IMR-90 (cell line): Measurements from ENCODE around the gene UBE2E2. TPM values are rescaled to one million over a fixed set of nuclear protein-coding genes. Genes with fewer than 3 reads are reported as not detected.
"Not testable (repeated sequence)": the region's sequence is repeated elsewhere in the genome, so short reads cannot be mapped to it uniquely, and the experiment has no call there.

Experiments used
- ATAC-seq: fragments of 200-7000 bp; cut with Tn5 transposase; 2 replicates; pipeline ENCODE4 v1.9.1; 2020; ENCODE audit warnings: low read depth, mild to moderate bottlenecking, moderate library complexity
- BruUV-seq: library from RNA; stranded (reverse); fragments of 400-500 nt; replicated peaks from 2 replicates; lab custom pipeline; 2021; lab: Mats Ljungman, UMichigan
- CTCF ChIA-PET: fragments of 300-600 bp; formaldehyde crosslinking; extraction: SDS; loops from one replicate; lab custom pipeline; 2021; ENCODE audit warnings: antibody characterized with exemption; lab: Yijun Ruan, JAX
- POLR2A ChIA-PET: fragments of 300-600 bp; sonication (Branson Sonifier 250); formaldehyde crosslinking; loops from one replicate; lab custom pipeline; 2022; ENCODE audit warnings: antibody characterized with exemption; ENCODE audit not compliant: unreplicated experiment; lab: Charles Lee
- DNase-seq: peaks from one replicate; pipeline ENCODE4 v3.0.0; 2013
- H2AFZ ChIP-seq: replicated peaks from 2 replicates; pipeline ENCODE3; 2013; ENCODE audit warnings: low read length, mild to moderate bottlenecking; ENCODE audit not compliant: poor library complexity
- H2AK5ac ChIP-seq: 2 replicates; pipeline ENCODE4 v1.6.1; 2013; ENCODE audit warnings: low read depth, low read length, inconsistent platforms
- H2AK9ac ChIP-seq: replicated peaks from 2 replicates; pipeline ENCODE3; 2013; ENCODE audit warnings: mild to moderate bottlenecking, low read depth, low read length, moderate library complexity; ENCODE audit not compliant: poor library complexity
- H2BK120ac ChIP-seq: 2 replicates; pipeline ENCODE4 v1.6.1; 2013; ENCODE audit warnings: low read depth, low read length, inconsistent platforms
- H2BK15ac ChIP-seq: 3 replicates; pipeline ENCODE4 v1.6.1; 2013; ENCODE audit warnings: low read depth, low read length, inconsistent platforms
- H2BK20ac ChIP-seq: 2 replicates; pipeline ENCODE4 v1.6.1; 2013; ENCODE audit warnings: low read depth, mild to moderate bottlenecking, inconsistent platforms, low read length, moderate library complexity
- H2BK5ac ChIP-seq: 2 replicates; pipeline ENCODE4 v1.6.1; 2013; ENCODE audit warnings: mild to moderate bottlenecking, low read depth, low read length, inconsistent platforms; ENCODE audit not compliant: poor library complexity, severe bottlenecking
- H3K14ac ChIP-seq: replicated peaks from 2 replicates; pipeline ENCODE4 v1.6.1; 2013; ENCODE audit warnings: low read depth, low read length, inconsistent platforms
- H3K18ac ChIP-seq: 2 replicates; pipeline ENCODE4 v1.6.1; 2013; ENCODE audit warnings: low read depth, low read length, control low read depth
- H3K23ac ChIP-seq: 2 replicates; pipeline ENCODE4 v1.6.1; 2013; ENCODE audit warnings: low read depth, low read length, inconsistent platforms
- H3K27ac ChIP-seq: 2 replicates; pipeline ENCODE4 v1.5.1; 2013; ENCODE audit warnings: mild to moderate bottlenecking, control low read depth, low read length; ENCODE audit not compliant: insufficient read depth
- H3K27me3 ChIP-seq: 2 replicates; pipeline ENCODE4 v1.6.1; 2013; ENCODE audit warnings: low read length; ENCODE audit not compliant: control insufficient read depth, insufficient read depth
- H3K36me3 ChIP-seq: 2 replicates; pipeline ENCODE4 v1.6.1; 2013; ENCODE audit warnings: low read length, mixed read lengths; ENCODE audit not compliant: control insufficient read depth, insufficient read depth
- H3K4ac ChIP-seq: 2 replicates; pipeline ENCODE4 v1.6.1; 2013; ENCODE audit warnings: low read depth, low read length, inconsistent platforms
- H3K4me1 ChIP-seq: 2 replicates; pipeline ENCODE4 v1.6.1; 2013; ENCODE audit warnings: low read length, mixed read lengths; ENCODE audit not compliant: control insufficient read depth, insufficient read depth
- H3K4me2 ChIP-seq: 2 replicates; pipeline ENCODE4 v1.6.1; 2013; ENCODE audit warnings: low read depth, mild to moderate bottlenecking, control low read depth, low read length, moderate library complexity
- H3K4me3 ChIP-seq: 2 replicates; pipeline ENCODE4 v1.5.1; 2013; ENCODE audit warnings: low read depth, mild to moderate bottlenecking, control low read depth, low read length, moderate library complexity; ENCODE audit not compliant: insufficient read depth
- H3K56ac ChIP-seq: 2 replicates; pipeline ENCODE4 v1.6.1; 2013; ENCODE audit warnings: low read length, inconsistent platforms; ENCODE audit not compliant: insufficient read depth; ENCODE audit errors: extremely low read depth
- H3K79me1 ChIP-seq, 2 experiments: 2 replicates each; pipeline ENCODE4 v1.6.1; 2013; ENCODE audit warnings: low read length in 2 of 2, inconsistent platforms in 1 of 2, low read depth in 1 of 2
- H3K9ac ChIP-seq: 2 replicates; pipeline ENCODE4 v1.6.1; 2013; ENCODE audit warnings: low read depth, low read length, control low read depth
- H3K9me1 ChIP-seq: 2 replicates; pipeline ENCODE4 v1.6.1; 2013; ENCODE audit warnings: low read length, inconsistent platforms; ENCODE audit not compliant: insufficient read depth
- H3K9me3 ChIP-seq: 2 replicates; pipeline ENCODE4 v1.6.1; 2013; ENCODE audit warnings: low read length; ENCODE audit not compliant: control insufficient read depth, insufficient read depth
- H4K20me1 ChIP-seq: 2 replicates; pipeline ENCODE4 v1.6.1; 2013; ENCODE audit warnings: low read length, inconsistent platforms; ENCODE audit not compliant: insufficient read depth
- H4K5ac ChIP-seq: 2 replicates; pipeline ENCODE4 v1.6.1; 2013; ENCODE audit warnings: mild to moderate bottlenecking, low read depth, low read length, control low read depth
- H4K8ac ChIP-seq, 2 experiments: 2 replicates each; pipeline ENCODE4 v1.6.1; 2013; ENCODE audit warnings: low read depth in 2 of 2, low read length in 2 of 2, control low read depth in 1 of 2, inconsistent platforms in 1 of 2
- H4K91ac ChIP-seq: 2 replicates; pipeline ENCODE4 v1.6.1; 2013; ENCODE audit warnings: low read depth, low read length, inconsistent platforms; ENCODE audit not compliant: insufficient read depth
- CHD1 ChIP-seq: IDR thresholded peaks from 2 replicates; pipeline ENCODE4 v1.6.1; 2012; ENCODE audit warnings: low read depth, low read length, improper control_type of control experiment
- CTCF ChIP-seq: conservative IDR thresholded peaks from 2 replicates; pipeline ENCODE4 v1.5.1; 2012; ENCODE audit warnings: mild to moderate bottlenecking, low read depth, low read length, improper control_type of control experiment
- NFE2L2 ChIP-seq: fragments of 150-350 bp; IDR thresholded peaks from 2 replicates; pipeline ENCODE4 v1.6.1; 2016; ENCODE audit warnings: low read depth, mild to moderate bottlenecking, low read length
- RFX5 ChIP-seq: IDR thresholded peaks from 2 replicates; pipeline ENCODE4 v1.8.0; 2012; ENCODE audit warnings: low read depth, mild to moderate bottlenecking, low read length, moderate library complexity
- SMC3 ChIP-seq: fragments of 150-350 bp; IDR thresholded peaks from 2 replicates; pipeline ENCODE4 v1.6.1; 2016; ENCODE audit warnings: low read depth, mild to moderate bottlenecking, antibody characterized with exemption, low read length, moderate library complexity
- WGBS, 2 experiments: methylation state at CpG; one replicate each; pipeline versions ENCODE4 v1.1.5 to v1.1.7; 2013; ENCODE audit warnings: missing lambda C conversion rate in 2 of 2; ENCODE audit not compliant: insufficient read length in 1 of 2; ENCODE audit errors: extremely low coverage in 2 of 2; 5-methylcytosine and 5-hydroxymethylcytosine counted together
- dilution Hi-C: fragments of 300-500 bp; cut with HindIII; formaldehyde crosslinking; loops from one replicate; pipeline ENCODE4 v1.14.3; 2018; ENCODE audit warnings: low sequenced_read_pairs; ENCODE audit not compliant: unreplicated experiment
- in situ Hi-C: fragments of 300-500 bp; cut with MboI; formaldehyde crosslinking; loops from 3 replicates; pipeline ENCODE4 v1.14.3; 2019; ENCODE audit warnings: low sequenced_read_pairs, inconsistent platforms, mixed read lengths
- intact Hi-C: fragments of 100-400 bp; cut with micrococcal nuclease; formaldehyde crosslinking; loops from 2 replicates; pipeline ENCODE4 v1.10.0; 2022
- polyA plus RNA-seq, 3 experiments: library from polyadenylated mRNA; depleted of rRNA; stranded (reverse); fragments of >200 nt; gene quantifications; 2 replicates each; pipeline ENCODE4 v1.2.3, GENCODE V29; 2012; ENCODE audit warnings: low replicate concordance in 1 of 3
- total RNA-seq: library from RNA; depleted of rRNA; stranded (reverse); fragments of >200 nt; gene quantifications from 2 replicates; pipeline ENCODE4 v1.2.3, GENCODE V29; 2012

UBE2E2 gene
- total and polyA plus RNA-seq, 2 of the 4 experiments (the other 2 are of a cell fraction) = 18.6 to 32.7 TPM

GRCh38 chr3:23615068-23615467, 411.9 kb downstream of the UBE2E2 start:
- no peak overlapping the region for H3K4me2 ChIP-seq
- H2BK120ac ChIP-seq = no peak overlapping the region
- no peaks in the 10 kb centered on the region for H3K9me1 ChIP-seq
- H2AK9ac ChIP-seq = no peak overlapping the region
- no peaks in the 10 kb centered on the region for H3K79me1 ChIP-seq
- dilution Hi-C loops (no loop called here), in situ Hi-C loops (no loop called here), intact Hi-C loops (no loop called here)
- H3K56ac ChIP-seq = no peak overlapping the region
- H2AFZ ChIP-seq = no peak overlapping the region
- H3K27me3 ChIP-seq = no peaks in the 10 kb centered on the region
- no peak overlapping the region for H4K5ac ChIP-seq
- POLR2A ChIA-PET = no interaction called here
- H3K9ac ChIP-seq = no peak overlapping the region
- H2BK5ac ChIP-seq = no peak overlapping the region
- H3K14ac ChIP-seq = no peak overlapping the region
- H3K23ac ChIP-seq = no peak overlapping the region
- peaks cover 3% of the 10 kb centered on the region; the same call in 1 of the 2 replicates for H3K4me1 ChIP-seq
- H3K36me3 ChIP-seq = no peaks in the 10 kb centered on the region; the same call in 1 of the 2 replicates
- H2BK15ac ChIP-seq = no peak overlapping the region
- H2BK20ac ChIP-seq = no peak overlapping the region; the same call in 1 of the 2 replicates
- CTCF ChIA-PET = no interaction called here
- no peaks in the 10 kb centered on the region for H3K9me3 ChIP-seq
- no peak overlapping the region for H4K8ac ChIP-seq
- no TSS peak for BruUV-seq
- no peak for DNase-seq
- no peak overlapping the region for H3K27ac ChIP-seq
- no peak overlapping the region for H2AK5ac ChIP-seq
- ATAC-seq = no peak
- no peak overlapping the region for H3K18ac ChIP-seq
- H4K91ac ChIP-seq = no peak overlapping the region
- H4K20me1 ChIP-seq = no peaks in the 10 kb centered on the region
- TF ChIP-seq NFE2L2 (no peak), RFX5 (no peak), SMC3 (no peak), CHD1 (no peak), CTCF (no peak)
- no peak overlapping the region for H3K4ac ChIP-seq
- WGBS, 2 experiments = 100% methylated on average over 5 of the region's 5 CpGs; no CpG with 5 or more reads in 1 of the 2 experiments
- H3K4me3 ChIP-seq = no peak overlapping the region

- H3K9me3 ChIP-seq, in situ Hi-C loops, POLR2A ChIA-PET, H4K8ac ChIP-seq, H3K4me2 ChIP-seq, H3K4me3 ChIP-seq, H3K9me1 ChIP-seq, H2AFZ ChIP-seq, H3K27ac ChIP-seq, H4K5ac ChIP-seq, DNase-seq, H2BK15ac ChIP-seq, H3K79me1 ChIP-seq, H3K27me3 ChIP-seq, H2BK120ac ChIP-seq, H3K56ac ChIP-seq, H3K4me1 ChIP-seq, CTCF ChIA-PET, intact Hi-C loops, H3K4ac ChIP-seq, ATAC-seq, H2AK9ac ChIP-seq, H3K18ac ChIP-seq, H3K23ac ChIP-seq, H4K20me1 ChIP-seq, H3K9ac ChIP-seq, H3K36me3 ChIP-seq, H2BK5ac ChIP-seq, H2BK20ac ChIP-seq, H3K14ac ChIP-seq, H2AK5ac ChIP-seq, H4K91ac ChIP-seq, dilution Hi-C loops, BruUV-seq: not testable (repeated sequence)
- no CpG with 5 or more reads among the region's 2 CpGs for WGBS, 2 experiments
These were observed 415.3 kb downstream of the UBE2E2 start for GRCh38 chr3:23618475-23618874.
